ENCODE measurements around the gene UBE2Q2. TPM values are rescaled to one million over a fixed set of nuclear protein-coding genes. Genes with fewer than 3 reads are reported as not detected.

Gene UBE2Q2
- total RNA-seq, 1 donor from 2014 or later: 33.6 TPM

- TF ChIP-seq CTCF (IDR thresholded peaks at IDR 0.05; ENCODE audit: partially characterized antibody, unreplicated experiment): no peak
- DNase-seq: no peak
- Mint-ChIP-seq H3K9me3 (ENCODE audit: unreplicated experiment) (no peaks in the 10 kb centered on the region), H3K36me3 (ENCODE audit: unreplicated experiment) (no peaks in the 10 kb centered on the region), H3K27me3 (ENCODE audit: unreplicated experiment) (peaks cover 4% of the 10 kb centered on the region), H3K27ac (ENCODE audit: unreplicated experiment) (no peak overlapping the region), H3K4me1 (ENCODE audit: low read depth, unreplicated experiment) (peaks cover 7% of the 10 kb centered on the region), H3K4me3 (ENCODE audit: unreplicated experiment) (no peak overlapping the region)
Measured at GRCh38 chr15:75823860-75824613, 19.2 kb upstream of the UBE2Q2 start.

- TF ChIP-seq CTCF (IDR thresholded peaks at IDR 0.05; ENCODE audit: partially characterized antibody, unreplicated experiment): no peak
- no peak overlapping the region for H3K4me3 Mint-ChIP-seq (ENCODE audit: unreplicated experiment)
- H3K4me1 Mint-ChIP-seq (ENCODE audit: low read depth, unreplicated experiment): no peaks in the 10 kb centered on the region
- peaks cover 8% of the 10 kb centered on the region for H3K27me3 Mint-ChIP-seq (ENCODE audit: unreplicated experiment)
- no peak overlapping the region for H3K27ac Mint-ChIP-seq (ENCODE audit: unreplicated experiment)
- H3K36me3 Mint-ChIP-seq (ENCODE audit: unreplicated experiment): no peaks in the 10 kb centered on the region
- no peak for DNase-seq
- H3K9me3 Mint-ChIP-seq (ENCODE audit: unreplicated experiment): no peaks in the 10 kb centered on the region
Measured at GRCh38 chr15:75827691-75828090, 15.6 kb upstream of the UBE2Q2 start.

- no peak for DNase-seq
- no peak overlapping the region for H3K4me3 Mint-ChIP-seq (ENCODE audit: unreplicated experiment)
- H3K27ac Mint-ChIP-seq (ENCODE audit: unreplicated experiment): no peak overlapping the region
- no peaks in the 10 kb centered on the region for H3K9me3 Mint-ChIP-seq (ENCODE audit: unreplicated experiment)
- no peaks in the 10 kb centered on the region for H3K36me3 Mint-ChIP-seq (ENCODE audit: unreplicated experiment)
- H3K27me3 Mint-ChIP-seq (ENCODE audit: unreplicated experiment): peaks cover 4% of the 10 kb centered on the region
- no peaks in the 10 kb centered on the region for H3K4me1 Mint-ChIP-seq (ENCODE audit: low read depth, unreplicated experiment)
- TF ChIP-seq CTCF (IDR thresholded peaks at IDR 0.05; ENCODE audit: partially characterized antibody, unreplicated experiment): no peak
Measured at GRCh38 chr15:75828429-75828828, 14.8 kb upstream of the UBE2Q2 start.

- Mint-ChIP-seq H3K4me1 (ENCODE audit: low read depth, unreplicated experiment) (no peaks in the 10 kb centered on the region), H3K4me3 (ENCODE audit: unreplicated experiment) (no peak overlapping the region), H3K27ac (ENCODE audit: unreplicated experiment) (no peak overlapping the region), H3K27me3 (ENCODE audit: unreplicated experiment) (peaks cover 4% of the 10 kb centered on the region), H3K9me3 (ENCODE audit: unreplicated experiment) (no peaks in the 10 kb centered on the region), H3K36me3 (ENCODE audit: unreplicated experiment) (no peaks in the 10 kb centered on the region)
- no peak for TF ChIP-seq CTCF (IDR thresholded peaks at IDR 0.05; ENCODE audit: partially characterized antibody, unreplicated experiment)
- DNase-seq: no peak
Measured at GRCh38 chr15:75830910-75831805, 12.1 kb upstream of the UBE2Q2 start.

GRCh38 chr15:75831806-75832102, 11.5 kb upstream of the UBE2Q2 start:
- TF ChIP-seq CTCF (IDR thresholded peaks at IDR 0.05; ENCODE audit: partially characterized antibody, unreplicated experiment): no peak
- no peak overlapping the region for H3K4me3 Mint-ChIP-seq (ENCODE audit: unreplicated experiment)
- H3K27ac Mint-ChIP-seq (ENCODE audit: unreplicated experiment): no peak overlapping the region
- DNase-seq: no peak
- peaks cover 4% of the 10 kb centered on the region for H3K27me3 Mint-ChIP-seq (ENCODE audit: unreplicated experiment)
- no peaks in the 10 kb centered on the region for H3K9me3 Mint-ChIP-seq (ENCODE audit: unreplicated experiment)
- no peaks in the 10 kb centered on the region for H3K36me3 Mint-ChIP-seq (ENCODE audit: unreplicated experiment)
- H3K4me1 Mint-ChIP-seq (ENCODE audit: low read depth, unreplicated experiment): no peaks in the 10 kb centered on the region

All from glutamatergic neuron (in vitro differentiated cells).